GM12872 (cell line): Measurements from ENCODE around the gene STEAP1.

Experiments used
- CTCF ChIP-seq: IDR thresholded peaks from 3 replicates; pipeline ENCODE4 v1.5.1; 2011; ENCODE audit warnings: low read depth, mild to moderate bottlenecking, low read length, moderate library complexity; ENCODE audit not compliant: insufficient read depth

STEAP1 gene

DNA sequence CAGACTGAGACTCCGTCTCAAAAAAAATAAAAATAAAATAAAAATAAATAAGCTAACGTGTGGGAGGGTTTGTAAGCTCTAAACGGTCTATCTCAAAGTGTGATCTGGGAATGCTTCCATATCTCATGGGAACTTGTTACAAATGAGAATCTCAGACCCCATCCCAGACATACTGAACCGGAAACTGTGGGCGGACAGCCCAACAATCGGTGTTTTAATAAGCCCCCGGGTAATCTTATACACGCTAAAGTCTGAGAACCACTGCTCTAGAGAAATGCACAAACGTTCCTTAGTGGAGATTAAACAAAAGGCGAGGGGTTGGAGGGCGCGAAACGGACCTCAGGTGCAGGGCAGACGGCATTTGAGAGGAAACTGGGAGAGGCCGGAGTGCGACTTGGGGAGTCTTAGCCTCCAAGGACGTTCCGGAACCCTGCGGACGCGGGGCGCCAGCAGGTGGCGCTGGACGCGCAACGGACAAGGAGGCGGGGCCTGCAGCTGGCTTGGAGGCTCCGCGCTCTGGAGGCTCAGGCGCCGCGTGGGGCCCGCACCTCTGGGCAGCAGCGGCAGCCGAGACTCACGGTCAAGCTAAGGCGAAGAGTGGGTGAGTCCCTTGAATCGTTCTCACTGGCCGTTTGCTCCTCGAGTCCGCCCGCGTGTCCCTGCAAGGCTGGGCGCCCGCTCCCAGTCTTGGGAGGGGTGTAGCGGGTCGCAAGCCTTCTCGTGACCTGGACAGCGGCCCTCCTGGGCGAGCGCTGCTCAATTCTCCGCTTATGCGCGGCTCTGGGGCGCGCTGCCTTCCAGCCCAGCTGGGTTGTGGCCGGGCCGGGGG, at the start of gene STEAP1:
TSS of gene STEAP1 (plus strand) at position 527 of the 829 bp plus-strand sequence. CDS start 5,320 bp downstream, outside the sequence.
- TF ChIP-seq CTCF, result peak; percentile 78

DNA sequence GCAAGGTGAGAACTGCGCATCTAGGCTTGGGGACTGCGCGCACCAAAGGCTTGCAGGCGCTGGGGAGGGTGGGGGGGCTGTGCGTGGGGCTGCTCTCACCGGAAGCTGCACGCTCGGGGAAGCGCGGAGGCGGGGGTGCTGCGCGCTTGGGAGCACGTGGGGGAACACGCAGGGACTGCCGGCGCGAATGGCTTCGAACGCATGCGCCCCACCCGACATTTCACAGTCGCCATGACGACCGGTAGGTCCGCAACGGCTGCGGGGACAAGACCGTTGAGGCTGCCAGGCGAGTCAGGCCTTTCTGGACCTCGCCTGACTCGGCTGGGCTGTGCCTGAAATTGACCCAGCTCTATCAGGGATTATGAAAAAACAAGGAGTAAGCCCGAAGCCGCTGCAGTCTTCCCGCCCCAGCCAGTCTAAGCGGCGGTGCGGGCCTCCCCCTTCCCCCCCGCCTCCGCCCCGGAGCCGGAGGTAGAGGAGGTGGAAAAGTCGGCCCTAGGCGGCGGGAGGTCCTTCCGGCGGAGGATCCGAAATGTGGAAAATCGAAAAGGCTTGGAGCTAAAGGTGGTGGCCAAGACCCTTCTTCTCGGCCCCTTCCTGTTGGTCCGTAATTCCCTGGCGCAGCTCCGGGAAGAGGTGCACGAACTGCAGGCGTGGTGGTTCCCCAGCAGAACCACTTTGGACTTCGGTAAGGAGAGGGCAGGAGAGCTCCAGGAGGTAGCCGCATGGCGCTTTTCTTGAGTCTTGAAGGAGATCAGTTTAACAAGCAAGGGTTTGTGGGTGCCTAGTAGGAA, 34.9 kb upstream of the STEAP1 start:
- TF ChIP-seq CTCF, result no peak

- peak; percentile 35; the same call in 2 of the 3 replicates for TF ChIP-seq CTCF
These were observed 4.8 kb upstream of the STEAP1 start for GRCh38 chr7:90149428-90149827.

- TF ChIP-seq CTCF, result peak; percentile 13; the same call in 1 of the 3 replicates
These were observed 1.5 kb upstream of the STEAP1 start for GRCh38 chr7:90152642-90153253.

GRCh38 chr7:90155206-90155605, 937 bp downstream of the STEAP1 start:
- no peak for TF ChIP-seq CTCF

DNA sequence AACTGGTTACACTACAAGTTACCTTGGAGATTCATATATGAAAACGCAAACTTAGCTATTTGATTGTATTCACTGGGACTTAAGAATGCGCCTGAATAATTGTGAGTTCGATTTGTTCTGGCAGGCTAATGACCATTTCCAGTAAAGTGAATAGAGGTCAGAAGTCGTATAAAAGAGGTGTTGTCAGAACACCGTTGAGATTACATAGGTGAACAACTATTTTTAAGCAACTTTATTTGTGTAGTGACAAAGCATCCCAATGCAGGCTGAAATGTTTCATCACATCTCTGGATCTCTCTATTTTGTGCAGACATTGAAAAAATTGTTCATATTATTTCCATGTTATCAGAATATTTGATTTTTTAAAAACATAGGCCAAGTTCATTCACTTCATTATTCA, 9.3 kb downstream of the STEAP1 start:
- TF ChIP-seq CTCF, result no peak

DNA sequence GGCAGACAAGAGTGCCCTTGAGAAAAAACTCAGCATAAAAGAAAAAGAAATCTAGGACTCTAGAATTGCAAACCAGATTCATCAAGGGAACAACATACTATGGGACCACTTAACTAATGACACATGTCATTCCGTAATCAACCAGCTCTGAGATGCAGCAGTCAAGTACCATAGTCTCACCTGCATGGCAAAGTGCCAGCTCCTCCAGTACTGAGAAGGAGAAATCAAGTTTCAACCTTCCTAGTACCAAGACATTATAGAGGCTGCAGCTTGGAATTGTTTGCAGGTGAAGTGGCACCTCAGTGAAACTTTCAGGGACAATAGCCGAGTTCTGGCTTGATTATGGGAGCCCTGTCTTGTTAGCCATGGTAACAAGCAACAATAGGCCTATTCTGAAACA, 11.5 kb downstream of the STEAP1 start:
- TF ChIP-seq CTCF, result no peak
